HEK293 (cell line): Measurements from ENCODE around the gene ERN2.

Source experiments
- CTCF ChIA-PET: fragments of 350-600 bp; formaldehyde crosslinking; extraction: SDS; loops from one replicate; lab custom pipeline; 2021; ENCODE audit warnings: antibody characterized with exemption; lab: Yijun Ruan, JAX
- POLR2A ChIA-PET: fragments of 300-600 bp; formaldehyde crosslinking; extraction: SDS; loops from one replicate; lab custom pipeline; 2020; ENCODE audit warnings: antibody characterized with exemption, inconsistent platforms; lab: Yijun Ruan, JAX
- H3K27ac ChIP-seq: fragments of 200-500 bp; sonication (Bioruptor generic); 2 replicates; pipeline ENCODE4 v1.5.1; 2014; ENCODE audit warnings: low read depth, low read length, control low read depth, inconsistent platforms; ENCODE audit errors: extremely low read depth
- H3K36me3 ChIP-seq, 2 experiments: fragments of 200-500 bp in 1 of 2; sonication (Bioruptor generic) in 1 of 2; 1 replicate in 1 of 2; 2 replicates in 1 of 2; pipeline ENCODE4 v1.5.1; 2014 to 2017; ENCODE audit warnings: inconsistent platforms in 2 of 2, low read length in 2 of 2; ENCODE audit not compliant: control insufficient read depth in 2 of 2, insufficient read depth in 1 of 2
- H3K4me1 ChIP-seq: fragments of 200-500 bp; sonication (Bioruptor generic); 2 replicates; pipeline ENCODE4 v1.5.1; 2014; ENCODE audit warnings: mild to moderate bottlenecking, low read length, inconsistent platforms; ENCODE audit not compliant: control insufficient read depth, insufficient read depth
- H3K4me3 ChIP-seq: 2 replicates; pipeline ENCODE4 v1.5.1; 2011; ENCODE audit warnings: low read depth, mild to moderate bottlenecking, control low read depth, low read length, moderate library complexity
- H3K9me3 ChIP-seq: fragments of 200-500 bp; sonication (Bioruptor generic); 2 replicates; pipeline ENCODE4 v1.5.1; 2014; ENCODE audit warnings: low read depth, low read length, inconsistent platforms; ENCODE audit not compliant: control insufficient read depth, insufficient read depth
- HOXA7 ChIP-seq: sonication (generic); formaldehyde crosslinking; IDR thresholded peaks from 2 replicates; pipeline ENCODE4 v1.8.1; 2022; ENCODE audit warnings: missing genetic modification reagents, borderline replicate concordance
- PRDM6 ChIP-seq: fragments of 450-650 bp; formaldehyde crosslinking; IDR thresholded peaks from 2 replicates; pipeline ENCODE4 v1.5.1; 2017; ENCODE audit warnings: missing biosample characterization, missing genetic modification characterization
- ZBTB11 ChIP-seq: fragments of 450-650 bp; formaldehyde crosslinking; conservative IDR thresholded peaks from 2 replicates; pipeline ENCODE4 v1.5.1; 2016; ENCODE audit warnings: low read depth, missing biosample characterization, missing genetic modification characterization
- ZBTB49 ChIP-seq: fragments of 450-650 bp; formaldehyde crosslinking; IDR thresholded peaks from 2 replicates; pipeline ENCODE4 v1.5.1; 2016; ENCODE audit warnings: missing biosample characterization, missing genetic modification characterization, low read depth
- ZNF157 ChIP-seq: fragments of 450-650 bp; formaldehyde crosslinking; IDR thresholded peaks from 2 replicates; pipeline ENCODE4 v1.5.1; 2016; ENCODE audit warnings: missing biosample characterization, missing genetic modification characterization
- ZNF2 ChIP-seq: fragments of 450-650 bp; formaldehyde crosslinking; IDR thresholded peaks from 2 replicates; pipeline ENCODE4 v1.5.1; 2016; ENCODE audit warnings: missing biosample characterization, missing genetic modification characterization
- ZNF23 ChIP-seq: fragments of 450-650 bp; formaldehyde crosslinking; IDR thresholded peaks from 2 replicates; pipeline ENCODE4 v1.5.1; 2016; ENCODE audit warnings: missing biosample characterization, missing genetic modification characterization, borderline replicate concordance
- ZNF280C ChIP-seq: fragments of 450-650 bp; formaldehyde crosslinking; IDR thresholded peaks from 2 replicates; pipeline ENCODE4 v1.5.1; 2016; ENCODE audit warnings: missing biosample characterization, missing genetic modification characterization
- ZNF473 ChIP-seq: fragments of 450-650 bp; formaldehyde crosslinking; IDR thresholded peaks from 2 replicates; pipeline ENCODE4 v1.5.1; 2017; ENCODE audit warnings: missing biosample characterization, missing genetic modification characterization
- ZNF521 ChIP-seq: fragments of 450-650 bp; formaldehyde crosslinking; IDR thresholded peaks from 2 replicates; pipeline ENCODE4 v1.5.1; 2017; ENCODE audit warnings: missing biosample characterization, mild to moderate bottlenecking, missing genetic modification characterization
- ZNF544 ChIP-seq: fragments of 450-650 bp; formaldehyde crosslinking; IDR thresholded peaks from 2 replicates; pipeline ENCODE4 v1.5.0; 2017; ENCODE audit warnings: missing biosample characterization, missing genetic modification characterization
- ZNF558 ChIP-seq: fragments of 450-650 bp; formaldehyde crosslinking; IDR thresholded peaks from 2 replicates; pipeline ENCODE4 v1.5.1; 2016; ENCODE audit warnings: missing biosample characterization, missing genetic modification characterization
- ZNF600 ChIP-seq: fragments of 450-650 bp; formaldehyde crosslinking; IDR thresholded peaks from 2 replicates; pipeline ENCODE4 v1.5.1; 2016; ENCODE audit warnings: missing biosample characterization, missing genetic modification characterization
- ZNF777 ChIP-seq: fragments of 450-650 bp; formaldehyde crosslinking; IDR thresholded peaks from 2 replicates; pipeline ENCODE4 v1.5.1; 2017; ENCODE audit warnings: missing biosample characterization, missing genetic modification characterization, borderline replicate concordance
- TF ChIP-seq, protein P1 (sequence below): fragments of 450-650 bp; formaldehyde crosslinking; IDR thresholded peaks from 2 replicates; pipeline ENCODE4 v1.5.1; 2016; ENCODE audit warnings: missing biosample characterization, missing genetic modification characterization
- TF ChIP-seq, protein P2 (sequence below): fragments of 450-650 bp; formaldehyde crosslinking; IDR thresholded peaks from 2 replicates; pipeline ENCODE4 v1.5.1; 2016; ENCODE audit warnings: missing biosample characterization, missing genetic modification characterization

ERN2 gene

GRCh38 chr16:23745263-23745662 is 32.2 kb upstream of the ERN2 start:
- Histone ChIP-seq H3K27ac (no peak overlapping the region), H3K4me1 (no peaks in the 10 kb centered on the region), H3K36me3 (no peaks in the 10 kb centered on the region), H3K4me3 (no peak overlapping the region), H3K9me3 (no peaks in the 10 kb centered on the region)
- ChIA-PET CTCF (interaction anchor here (1.0 to 1.7 kb wide), 3 partner anchors 9 to 265 kb away, joined by 3 to 4 read pairs (median 3); no protein-coding TSS in a partner anchor), POLR2A (no interaction called here)
- no peak for TF ChIP-seq ZNF558 (tag by site-specific recombination)
- TF ChIP-seq ZNF157 (tag by site-specific recombination): no peak
- TF ChIP-seq PRDM6: no peak
- TF ChIP-seq ZBTB49 (tag by site-specific recombination): no peak
- no peak for TF ChIP-seq ZNF2 (tag by site-specific recombination)
- TF ChIP-seq, protein P1, sequence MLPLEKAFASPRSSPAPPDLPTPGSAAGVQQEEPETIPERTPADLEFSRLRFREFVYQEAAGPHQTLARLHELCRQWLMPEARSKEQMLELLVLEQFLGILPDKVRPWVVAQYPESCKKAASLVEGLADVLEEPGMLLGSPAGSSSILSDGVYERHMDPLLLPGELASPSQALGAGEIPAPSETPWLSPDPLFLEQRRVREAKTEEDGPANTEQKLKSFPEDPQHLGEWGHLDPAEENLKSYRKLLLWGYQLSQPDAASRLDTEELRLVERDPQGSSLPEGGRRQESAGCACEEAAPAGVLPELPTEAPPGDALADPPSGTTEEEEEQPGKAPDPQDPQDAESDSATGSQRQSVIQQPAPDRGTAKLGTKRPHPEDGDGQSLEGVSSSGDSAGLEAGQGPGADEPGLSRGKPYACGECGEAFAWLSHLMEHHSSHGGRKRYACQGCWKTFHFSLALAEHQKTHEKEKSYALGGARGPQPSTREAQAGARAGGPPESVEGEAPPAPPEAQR: no peak
- no peak for TF ChIP-seq ZNF280C (tag by site-specific recombination)
- TF ChIP-seq ZNF544 (tag by site-specific recombination): no peak

DNA sequence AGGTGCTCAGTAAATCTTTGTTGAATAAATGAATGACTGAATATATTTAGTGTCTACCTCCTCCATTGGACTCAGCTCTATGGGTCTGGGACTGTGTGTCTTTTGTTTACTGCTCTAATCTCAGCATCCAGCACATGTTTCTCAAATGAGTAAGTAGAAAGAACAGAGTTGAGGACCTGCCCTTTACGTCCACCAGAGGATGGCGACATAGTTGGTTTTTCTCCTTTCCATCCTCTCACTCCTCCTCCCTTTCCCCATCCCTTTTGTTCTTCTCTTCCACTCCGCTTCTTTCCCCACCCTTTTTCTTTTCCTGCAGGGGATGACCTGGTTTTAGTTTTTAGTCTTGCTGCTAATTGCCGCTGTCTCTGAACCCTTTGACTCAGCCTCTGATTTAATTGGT is 29.7 kb upstream of the ERN2 start:
- CTCF ChIA-PET: no interaction called here
- POLR2A ChIA-PET: no interaction called here
- H3K4me1 ChIP-seq: no peaks in the 10 kb centered on the region
- no peak overlapping the region for H3K4me3 ChIP-seq
- H3K9me3 ChIP-seq: no peaks in the 10 kb centered on the region
- H3K27ac ChIP-seq: no peak overlapping the region
- H3K36me3 ChIP-seq: no peaks in the 10 kb centered on the region
- TF ChIP-seq ZNF600 (tag by site-specific recombination) (no peak), ZBTB49 (tag by site-specific recombination) (no peak), ZNF23 (tag by site-specific recombination) (no peak), ZNF473 (no peak), ZNF521 (tag by site-specific recombination) (no peak), HOXA7 (CRISPR knock-in tag) (no peak), ZBTB11 (no peak), ZNF280C (tag by site-specific recombination) (no peak), ZNF777 (tag by site-specific recombination) (no peak)
- TF ChIP-seq, protein P2, sequence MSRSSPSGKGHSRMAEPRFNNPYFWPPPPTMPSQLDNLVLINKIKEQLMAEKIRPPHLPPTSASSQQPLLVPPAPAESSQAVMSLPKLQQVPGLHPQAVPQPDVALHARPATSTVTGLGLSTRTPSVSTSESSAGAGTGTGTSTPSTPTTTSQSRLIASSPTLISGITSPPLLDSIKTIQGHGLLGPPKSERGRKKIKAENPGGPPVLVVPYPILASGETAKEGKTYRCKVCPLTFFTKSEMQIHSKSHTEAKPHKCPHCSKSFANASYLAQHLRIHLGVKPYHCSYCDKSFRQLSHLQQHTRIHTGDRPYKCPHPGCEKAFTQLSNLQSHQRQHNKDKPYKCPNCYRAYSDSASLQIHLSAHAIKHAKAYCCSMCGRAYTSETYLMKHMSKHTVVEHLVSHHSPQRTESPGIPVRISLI (tag by site-specific recombination): no peak
